RPMI8226 (cell line): ENCODE data around the gene PBX4.

Experiments
- DNase-seq: peaks from one replicate; pipeline ENCODE4 v3.0.0-alpha.2; 2015

PBX4 gene

DNA sequence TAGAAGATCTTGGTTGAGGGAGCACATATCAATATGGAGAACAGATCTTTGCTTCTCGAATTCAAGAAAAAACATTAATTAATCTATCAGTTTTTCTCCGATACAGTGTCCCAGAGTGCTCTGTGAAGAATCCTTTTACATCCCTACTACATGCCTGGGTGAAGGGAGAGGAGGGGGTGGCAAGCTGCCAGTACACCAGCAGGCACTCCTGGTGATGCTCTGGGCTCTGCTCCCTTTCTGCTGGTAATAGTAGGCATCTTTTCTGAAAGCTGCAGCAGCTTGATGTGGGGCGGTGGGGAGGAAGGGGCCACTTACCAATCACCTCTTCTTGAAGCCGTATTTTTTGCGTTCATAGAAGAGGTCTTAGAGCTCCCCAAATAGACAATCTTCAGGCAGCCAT is 30.7 kb downstream of the PBX4 start:
- no peak for DNase-seq

DNA sequence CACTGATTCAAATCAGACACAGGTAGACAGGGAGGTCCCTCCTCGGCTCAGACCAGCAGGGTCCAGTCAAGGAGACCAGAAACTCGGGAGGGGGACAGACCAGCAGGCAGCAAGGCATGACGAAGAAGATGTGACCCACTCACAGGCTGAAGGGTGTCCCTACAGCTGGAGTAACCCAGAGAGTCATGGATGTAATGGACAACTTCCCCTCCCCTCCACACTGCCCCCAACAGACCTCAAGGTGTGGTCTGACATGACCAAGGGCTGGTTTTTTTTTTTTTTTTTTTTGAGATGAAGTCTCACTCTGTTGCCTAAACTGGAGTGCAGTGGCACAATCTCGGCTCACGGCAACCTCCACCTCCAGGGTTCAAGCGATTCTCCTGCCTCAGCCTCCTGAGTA is 34.1 kb downstream of the PBX4 start:
- DNase-seq, result no peak

GRCh38 chr19:19582471-19582870 is 36.0 kb downstream of the PBX4 start:
- DNase-seq, result no peak

DNA sequence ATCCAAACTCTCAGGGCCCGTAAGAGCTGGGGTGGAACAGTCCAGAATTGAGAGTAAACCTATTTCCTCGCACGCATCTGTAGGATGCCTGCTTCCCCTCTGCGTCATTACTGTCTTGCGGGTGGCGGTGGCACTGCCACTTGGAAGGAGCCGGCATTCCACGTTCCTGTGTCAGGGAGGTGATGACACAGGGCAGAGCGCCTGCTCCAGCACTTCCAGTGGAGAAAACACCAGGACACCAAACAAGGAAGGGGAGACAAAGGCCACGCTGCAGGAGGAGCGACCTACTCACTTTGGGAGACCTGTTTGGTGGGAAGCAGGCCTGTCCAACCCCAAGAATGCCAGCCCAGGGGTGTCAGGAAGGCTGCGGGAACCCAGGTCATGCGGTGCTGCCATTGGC is 37.1 kb downstream of the PBX4 start:
- no peak for DNase-seq

DNA sequence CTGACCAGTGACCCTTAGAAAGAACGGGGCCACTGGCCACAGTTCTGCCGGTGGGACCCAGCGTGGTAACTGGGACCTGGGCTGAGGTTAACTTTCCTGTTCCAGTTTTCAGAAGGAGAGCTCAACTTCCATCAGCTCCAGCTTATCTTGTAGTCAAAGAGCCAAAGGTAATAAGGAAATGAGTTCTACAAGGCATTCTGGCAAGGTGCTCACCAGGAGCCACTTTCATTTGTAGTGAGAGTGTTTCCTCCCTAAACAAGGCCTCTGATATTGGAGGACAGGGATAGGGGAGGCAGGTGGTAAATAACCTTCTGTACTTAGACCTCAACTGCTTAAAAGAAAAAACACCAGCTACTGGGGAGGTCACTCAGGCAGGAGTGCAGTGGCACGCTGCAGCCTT is 38.1 kb downstream of the PBX4 start:
- no peak for DNase-seq

- DNase-seq, result no peak
Measured at GRCh38 chr19:19579533-19580361, 38.7 kb downstream of the PBX4 start.

- no peak for DNase-seq
Measured at GRCh38 chr19:19578252-19578651, 40.2 kb downstream of the PBX4 start.

GRCh38 chr19:19575411-19575810 is 43.1 kb downstream of the PBX4 start:
- DNase-seq, result no peak

- no peak for DNase-seq
Measured at GRCh38 chr19:19571071-19571786, 47.3 kb downstream of the PBX4 start.

GRCh38 chr19:19570571-19570970 is 47.9 kb downstream of the PBX4 start:
- no peak for DNase-seq

DNA sequence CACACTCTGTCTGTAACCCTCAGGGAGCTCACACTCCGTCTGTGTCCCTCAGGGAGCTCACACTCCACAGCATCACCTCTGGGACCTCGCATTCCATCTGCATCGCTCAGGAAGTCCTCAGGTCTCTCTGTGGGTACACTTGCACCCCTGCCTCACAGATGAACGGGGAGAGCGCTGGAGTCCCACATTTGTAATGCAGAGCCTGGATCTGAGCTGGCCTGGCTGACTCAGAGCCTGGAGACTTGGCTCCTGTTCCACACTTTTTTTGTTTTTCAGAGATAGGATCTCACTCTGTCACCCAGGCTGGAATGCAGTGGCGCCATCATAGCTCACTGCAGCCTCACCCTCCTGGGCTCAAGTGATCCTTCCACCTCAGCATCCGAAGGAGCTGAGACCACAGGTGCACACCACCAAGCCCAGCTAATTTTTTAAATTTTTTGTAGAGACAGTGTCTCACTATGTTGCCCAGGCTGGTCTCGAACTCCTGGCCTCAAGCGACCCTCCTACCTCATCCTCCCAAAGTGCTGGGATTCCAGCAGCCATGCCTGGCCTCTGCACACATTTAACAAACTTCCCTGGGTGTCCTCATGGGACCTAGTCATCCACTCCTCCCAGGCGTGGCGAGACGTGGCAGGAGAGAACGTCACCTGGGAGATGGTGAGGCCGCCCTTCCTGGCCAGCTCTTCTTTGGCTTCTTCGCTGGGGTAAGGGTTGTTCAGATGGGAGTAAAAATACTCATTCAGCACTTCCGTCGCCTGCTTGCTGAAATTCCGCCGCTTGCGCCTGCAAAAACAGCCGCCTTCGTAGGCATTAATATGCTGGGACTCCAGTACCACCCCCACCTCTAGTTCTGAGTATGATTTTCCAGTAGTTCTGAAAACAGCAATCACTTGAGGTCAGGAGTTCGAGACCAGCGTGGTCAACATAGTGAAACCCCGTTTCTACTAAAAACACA is 49.4 kb downstream of the PBX4 start:
- no peak for DNase-seq

DNA sequence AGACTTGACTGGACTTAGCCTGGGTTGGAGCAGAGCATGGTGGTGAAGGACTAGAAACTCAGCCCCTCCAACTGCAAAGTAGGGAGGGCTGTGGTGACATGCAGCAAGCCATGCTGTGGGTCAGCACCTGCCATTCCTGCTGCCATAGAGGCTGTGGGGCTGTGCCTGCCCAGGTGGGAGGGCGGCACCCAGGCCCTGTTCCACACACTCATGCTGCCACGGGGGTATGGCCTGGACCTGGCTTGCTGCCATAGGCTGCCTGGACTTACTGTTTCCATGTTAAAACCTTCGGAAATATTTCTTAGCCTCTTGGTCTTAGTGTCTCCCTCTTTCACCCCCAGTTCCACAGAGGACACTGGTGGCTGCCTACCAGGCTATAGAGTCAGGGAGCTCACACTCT is 51.1 kb downstream of the PBX4 start:
- no peak for DNase-seq

DNA sequence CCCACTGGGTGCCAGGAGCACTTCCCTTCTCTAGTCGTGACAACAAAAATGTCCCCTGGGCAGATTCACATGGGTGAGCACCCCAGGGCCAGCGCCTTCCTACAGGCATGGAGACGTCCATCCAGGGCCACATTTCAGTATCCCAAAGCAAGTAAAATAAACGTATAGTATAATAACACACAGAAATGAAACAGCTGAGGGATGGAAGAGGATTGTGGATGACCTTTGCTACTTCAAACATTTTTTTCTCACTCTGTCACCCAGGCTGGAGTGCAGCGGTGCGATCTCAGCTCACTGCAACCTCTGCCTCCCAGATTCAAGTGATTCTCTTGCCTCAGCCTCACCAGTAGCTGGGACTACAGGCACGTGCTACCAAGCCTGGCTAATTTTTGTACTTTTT is 52.2 kb downstream of the PBX4 start:
- no peak for DNase-seq

- DNase-seq, result no peak
Measured at GRCh38 chr19:19563348-19563848, 55.1 kb downstream of the PBX4 start.

DNA sequence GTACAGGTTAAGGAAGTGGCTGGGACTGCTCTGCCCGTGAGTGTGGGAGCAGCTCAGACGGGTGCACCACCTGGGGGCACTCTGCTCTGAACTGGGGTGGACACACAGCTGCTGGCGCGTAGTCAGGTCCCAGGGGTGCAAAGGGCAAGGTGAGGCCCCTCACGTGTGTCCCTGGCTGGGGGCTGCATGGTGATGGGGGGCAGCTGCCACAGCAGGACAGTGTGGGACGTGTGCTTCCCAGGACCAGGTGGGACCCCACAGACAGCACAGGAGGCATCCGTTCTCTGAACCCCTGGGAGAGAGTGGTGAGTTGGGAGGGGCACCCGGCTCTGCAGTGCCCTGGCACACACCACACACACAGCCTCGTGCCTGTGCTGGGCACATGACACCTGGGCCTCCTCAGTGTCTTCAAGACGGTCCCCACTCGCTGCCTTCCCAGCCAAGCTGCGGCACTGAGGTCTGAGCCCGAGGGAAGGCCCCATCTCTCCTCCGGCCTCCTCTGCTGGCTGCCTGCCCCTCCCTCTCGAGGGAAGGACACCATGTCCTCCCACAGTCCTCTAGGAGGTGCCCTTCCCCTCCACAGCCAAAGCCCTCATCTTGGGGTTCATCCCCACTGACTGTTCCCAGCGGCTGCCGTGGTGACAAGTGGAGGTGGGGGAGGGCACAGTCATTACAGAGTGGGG is 55.7 kb downstream of the PBX4 start:
- DNase-seq, result peak; percentile 22

DNA sequence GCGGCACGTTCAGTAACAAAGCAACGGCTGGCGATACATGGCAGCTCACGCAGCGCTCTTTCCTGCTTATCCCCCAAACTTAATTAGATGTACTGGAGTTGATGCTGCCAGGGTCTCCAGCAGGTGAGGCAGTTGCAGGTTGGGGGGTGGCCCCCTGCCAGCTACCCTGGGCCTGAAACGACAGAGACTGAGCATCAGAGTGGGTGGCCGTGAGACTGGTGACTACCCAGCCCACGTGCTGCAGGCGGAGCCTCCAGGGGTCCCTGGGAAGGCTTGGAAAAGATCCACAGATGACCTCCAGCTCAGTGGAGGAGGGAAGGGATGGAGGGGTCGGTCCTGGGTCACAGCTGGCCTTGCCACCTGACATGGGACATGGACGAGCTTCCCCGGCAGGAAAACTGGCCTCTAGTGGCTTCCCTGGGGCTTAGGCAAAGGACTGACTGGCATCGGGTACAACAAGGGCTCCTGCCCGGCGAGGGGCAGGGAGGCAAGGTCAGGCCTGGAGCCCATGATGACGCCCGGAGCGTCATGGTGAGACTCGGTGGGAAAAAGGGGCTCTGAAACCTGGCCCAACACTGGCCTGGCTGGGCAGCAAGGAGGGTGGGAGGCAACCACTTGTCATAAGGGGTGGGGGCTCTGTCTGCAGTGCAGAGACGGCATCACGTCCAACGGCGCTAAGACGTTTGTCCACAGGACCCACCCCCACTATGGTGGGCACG is 56.4 kb downstream of the PBX4 start:
- no peak for DNase-seq

- DNase-seq, result no peak
Measured at GRCh38 chr19:19559931-19560330, 58.6 kb downstream of the PBX4 start.

GRCh38 chr19:19558636-19559035 is 59.9 kb downstream of the PBX4 start:
- no peak for DNase-seq

GRCh38 chr19:19558055-19558454 is 60.4 kb downstream of the PBX4 start:
- DNase-seq, result no peak

GRCh38 chr19:19554074-19555023 is 64.1 kb downstream of the PBX4 start:
- peak; percentile 62 for DNase-seq

DNA sequence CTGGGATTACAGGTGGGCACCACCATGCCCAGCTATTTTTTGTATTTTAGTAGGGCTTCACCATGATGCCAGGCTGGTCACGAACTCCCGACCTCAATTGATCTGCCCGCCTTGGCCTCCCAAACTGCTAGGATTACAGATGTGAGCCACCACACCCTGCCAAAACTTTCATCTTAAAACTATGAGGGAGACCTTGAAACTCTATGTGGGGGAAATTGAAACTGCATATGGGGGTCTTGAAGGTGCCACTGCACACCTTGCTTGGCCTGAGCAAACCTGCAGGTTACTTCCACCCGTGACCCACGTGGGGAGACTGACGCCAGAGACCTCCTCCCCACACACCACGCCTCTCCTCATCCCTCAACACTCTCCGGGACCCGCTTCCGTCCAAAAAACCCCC is 64.8 kb downstream of the PBX4 start:
- no peak for DNase-seq
